ENCODE data around the gene SLC27A5.
"Not testable (repeated sequence)": the region's sequence is repeated elsewhere in the genome, so short reads cannot be mapped to it uniquely, and the experiment has no call there.

The SLC27A5 gene

DNA sequence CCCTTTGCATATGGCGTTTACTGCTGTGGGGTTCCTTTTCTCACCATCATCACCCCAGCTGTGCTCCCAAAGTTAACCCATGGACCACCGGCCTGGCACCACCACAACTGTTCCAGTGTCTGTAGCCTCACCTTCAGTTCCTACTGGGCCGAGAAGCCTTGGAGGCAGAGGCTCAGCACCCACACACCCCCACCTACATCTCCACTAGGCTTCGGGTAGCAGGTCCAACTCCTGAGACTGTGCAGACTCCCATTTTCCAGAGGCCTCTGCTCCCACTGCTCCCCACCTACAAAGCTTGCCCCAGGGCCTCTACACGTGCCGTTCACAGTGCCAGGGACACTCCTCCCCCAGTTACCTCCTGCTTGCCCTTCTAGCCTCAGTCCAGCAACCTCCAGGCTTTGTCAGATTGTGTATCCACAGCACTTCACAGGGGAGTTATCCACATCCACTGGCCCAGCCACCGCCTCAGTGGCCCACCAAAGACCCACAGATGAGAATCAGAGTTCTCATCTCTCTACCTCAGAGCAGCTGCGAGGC lies 14.1 kb downstream of the SLC27A5 start:
- DNase-seq (ENCODE audit: low spot score), result no peak

DNA sequence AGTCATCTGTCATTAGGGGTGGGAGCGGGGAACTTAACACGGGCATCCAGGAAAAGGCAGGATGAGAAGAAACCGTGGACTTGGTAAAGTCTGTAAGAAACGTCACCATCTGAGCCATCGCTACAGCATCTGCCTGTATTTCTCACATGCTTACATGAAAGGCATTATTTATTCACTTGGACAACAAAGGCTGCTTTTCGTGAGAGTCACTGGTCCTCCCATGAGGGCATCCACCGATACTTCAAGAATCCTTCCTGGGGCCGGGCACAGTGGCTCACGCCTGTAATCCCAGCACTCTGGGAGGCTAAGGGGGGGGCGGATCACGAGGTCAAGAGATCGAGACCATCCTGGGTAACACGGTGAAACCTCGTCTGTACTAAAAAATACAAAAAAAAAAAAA lies 19.5 kb downstream of the SLC27A5 start:
- no peak for DNase-seq (ENCODE audit: low spot score)

DNA sequence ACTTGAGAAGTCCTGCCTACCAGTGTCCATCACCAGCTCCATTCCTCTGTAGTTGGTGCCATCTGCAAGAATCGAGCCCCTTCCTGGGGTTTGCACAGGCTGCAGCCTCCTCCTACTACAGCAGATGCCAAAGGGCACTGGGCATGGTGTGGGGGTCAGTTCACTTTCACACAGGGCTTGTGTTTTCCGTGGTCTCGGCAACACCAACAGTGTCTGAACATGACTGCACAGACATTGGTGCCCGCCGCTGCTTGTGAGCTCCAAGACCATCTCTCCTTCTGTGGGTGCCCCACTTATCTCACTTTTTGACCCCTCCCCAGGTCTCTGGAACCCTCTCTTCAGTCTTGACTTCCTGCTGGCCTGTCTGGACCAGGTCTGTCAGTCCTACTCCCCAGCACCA lies 20.4 kb downstream of the SLC27A5 start:
- DNase-seq (ENCODE audit: low spot score), result no peak

DNA sequence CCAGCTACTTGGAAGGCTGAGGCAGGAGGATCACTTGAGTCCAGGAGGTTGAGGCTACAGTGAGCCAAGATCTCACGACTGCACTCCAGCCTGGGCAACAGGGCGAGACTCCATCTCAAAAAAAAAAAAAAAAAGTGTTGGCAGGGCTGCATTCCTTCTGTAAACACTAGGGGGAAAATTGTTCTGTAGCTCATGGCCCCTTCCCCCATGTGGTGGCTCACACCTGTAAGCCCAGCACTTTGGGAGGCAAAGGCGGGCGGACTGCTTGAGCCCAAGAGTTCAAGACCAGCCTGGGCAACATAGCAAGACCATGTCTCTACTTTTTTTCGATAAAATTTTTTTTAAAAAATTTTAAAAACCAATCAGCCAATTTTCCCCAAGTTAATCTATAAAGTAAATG lies 27.4 kb downstream of the SLC27A5 start:
- DNase-seq (ENCODE audit: low spot score), result not testable (repeated sequence)

DNA sequence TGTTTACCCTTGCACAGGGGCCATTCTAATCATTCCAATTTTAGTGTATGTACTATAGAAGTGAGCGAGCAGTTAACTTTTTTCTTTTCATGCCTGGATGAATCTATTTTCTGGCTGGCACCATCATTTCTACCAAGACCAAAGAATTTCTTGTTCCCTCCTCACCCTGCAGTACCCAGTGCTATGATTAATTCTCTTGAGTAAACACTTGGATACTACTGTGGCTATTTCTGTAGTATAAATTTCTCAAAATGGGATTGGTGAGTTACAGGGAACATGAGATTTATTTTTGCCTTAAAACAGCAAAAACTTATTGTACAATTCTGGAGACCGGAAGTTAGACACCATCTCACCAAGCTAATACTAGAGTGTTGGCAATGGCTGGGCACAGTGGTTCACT lies 28.0 kb downstream of the SLC27A5 start:
- no peak for DNase-seq (ENCODE audit: low spot score)

DNA sequence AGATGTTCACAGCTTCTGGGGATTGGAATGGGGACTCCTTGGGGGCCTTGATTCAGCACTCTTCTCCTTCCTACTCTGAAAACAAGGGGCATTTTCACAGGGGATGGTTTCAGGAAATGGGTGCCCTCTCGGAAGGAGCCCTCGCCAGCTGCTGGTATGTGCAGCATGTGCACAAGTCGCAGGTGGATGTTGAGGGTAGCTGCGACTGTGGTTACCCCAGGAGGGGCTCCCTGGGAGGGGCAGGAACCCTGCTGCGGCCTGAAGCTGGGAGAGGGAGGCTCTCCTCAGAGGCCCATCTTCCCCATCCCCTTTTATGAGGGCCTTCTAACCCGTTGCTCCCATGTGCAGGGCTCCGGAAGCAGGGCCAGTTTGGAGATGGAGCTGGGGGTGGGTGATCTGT lies 29.4 kb downstream of the SLC27A5 start:
- DNase-seq (ENCODE audit: low spot score), result no peak

DNA sequence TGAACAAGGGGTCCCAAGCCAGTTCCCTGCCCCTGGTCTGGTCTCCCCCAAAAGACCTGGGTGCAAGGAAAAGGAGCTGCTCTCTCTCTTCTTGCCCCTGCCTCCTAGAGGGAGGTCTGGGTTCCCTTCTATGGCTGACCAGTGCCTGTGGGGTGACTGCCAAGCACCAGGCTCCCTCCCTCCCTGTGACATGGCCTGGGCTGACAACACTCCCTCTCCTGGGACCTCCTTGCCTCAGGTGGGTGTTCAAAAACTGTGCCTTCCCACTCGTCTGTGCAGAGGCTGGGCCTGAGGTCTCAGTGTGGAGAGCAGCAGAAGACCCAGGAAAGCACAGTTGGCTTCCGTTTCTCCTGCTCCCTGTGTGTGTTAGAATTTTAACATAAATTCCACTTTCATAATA lies 31.0 kb downstream of the SLC27A5 start:
- no peak for DNase-seq (ENCODE audit: low spot score)

DNA sequence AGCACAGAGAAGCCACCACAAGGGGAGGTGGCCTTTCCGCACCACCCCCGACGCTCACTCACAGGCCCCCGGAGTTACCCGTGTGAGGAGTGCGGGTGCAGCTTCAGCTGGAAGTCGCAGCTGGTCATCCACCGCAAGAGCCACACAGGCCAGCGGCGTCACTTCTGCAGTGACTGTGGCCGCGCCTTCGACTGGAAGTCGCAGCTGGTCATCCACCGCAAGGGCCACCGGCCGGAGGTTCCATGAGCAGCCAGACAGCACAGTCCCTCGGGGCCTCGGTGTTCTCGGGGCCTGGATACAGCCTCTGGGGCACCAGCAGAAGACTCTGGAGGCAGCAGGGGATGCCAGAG lies 31.3 kb downstream of the SLC27A5 start:
- DNase-seq (ENCODE audit: low spot score), result no peak

DNA sequence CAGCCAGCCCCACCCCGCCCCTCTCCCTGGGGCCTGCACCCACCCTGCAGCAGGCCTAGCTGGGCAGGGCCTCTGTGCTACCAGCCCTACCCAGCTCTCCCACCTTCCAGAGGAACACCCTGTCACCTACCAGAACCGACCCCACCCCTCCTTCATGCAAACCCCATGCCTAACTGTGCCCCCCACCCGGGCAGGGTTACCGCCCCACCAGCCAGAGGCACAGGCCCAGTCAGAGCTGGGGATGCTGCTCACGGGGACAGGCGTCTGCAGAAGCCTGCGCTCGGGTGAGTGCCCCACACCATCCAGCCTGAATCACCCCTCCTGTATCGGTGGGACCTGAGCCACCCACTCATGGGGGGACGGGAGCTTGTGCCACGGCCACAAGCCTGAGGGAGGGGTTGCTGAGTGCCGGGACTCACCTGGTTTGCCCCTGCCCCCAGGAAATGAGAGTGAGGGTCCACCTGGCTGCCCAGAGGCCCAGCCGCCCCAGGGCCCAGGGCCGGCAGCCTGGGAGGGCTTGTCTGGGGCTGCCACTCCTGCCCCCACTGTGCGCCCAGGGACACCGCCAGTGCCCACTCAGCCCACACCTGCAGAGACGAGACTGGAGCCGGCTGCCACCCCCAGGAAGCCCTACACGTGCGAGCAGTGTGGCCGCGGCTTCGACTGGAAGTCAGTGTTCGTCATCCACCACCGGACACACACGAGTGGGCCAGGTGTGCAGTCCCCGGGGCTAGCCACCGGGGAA lies 31.9 kb downstream of the SLC27A5 start:
- DNase-seq (ENCODE audit: low spot score), result no peak

DNA sequence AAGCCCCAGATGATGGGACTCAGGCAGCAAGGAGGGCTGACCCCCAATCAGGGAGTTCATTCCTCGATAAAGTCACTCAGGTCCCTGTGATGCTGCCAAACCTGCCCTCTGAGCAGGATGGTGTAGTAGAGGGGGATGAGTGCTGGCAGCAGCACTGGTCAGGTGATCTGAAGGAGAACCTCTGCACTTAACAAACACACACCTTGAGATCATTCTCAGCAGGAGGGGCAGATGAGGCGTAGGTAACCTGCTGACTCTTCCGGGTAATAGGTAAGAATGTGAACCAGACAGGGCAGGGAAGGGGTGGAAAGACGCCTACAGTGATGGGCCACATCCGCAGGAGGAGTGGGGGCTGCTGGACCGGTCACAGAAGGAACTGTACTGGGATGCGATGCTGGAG lies 32.5 kb downstream of the SLC27A5 start:
- no peak for DNase-seq (ENCODE audit: low spot score)

DNA sequence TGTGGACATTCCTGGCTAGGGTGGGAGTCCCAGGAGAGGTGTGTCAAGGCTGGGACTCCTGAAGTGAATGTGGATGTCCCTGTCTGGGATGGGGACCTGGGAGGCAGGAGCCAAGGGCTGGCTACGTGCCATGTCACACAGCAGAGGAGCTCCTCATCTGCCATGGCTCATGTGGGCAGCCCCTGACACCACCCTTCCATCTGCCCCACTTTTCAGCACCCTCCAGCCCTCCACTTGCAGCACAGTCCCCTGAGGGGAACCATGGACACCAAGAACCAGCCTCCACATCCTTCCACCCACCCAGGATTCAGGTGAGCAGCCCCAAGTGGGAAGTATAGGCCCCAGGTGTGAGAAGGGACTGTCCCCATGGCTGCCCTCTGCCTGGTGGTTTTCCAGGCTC lies 33.9 kb downstream of the SLC27A5 start:
- DNase-seq (ENCODE audit: low spot score), result no peak

DNA sequence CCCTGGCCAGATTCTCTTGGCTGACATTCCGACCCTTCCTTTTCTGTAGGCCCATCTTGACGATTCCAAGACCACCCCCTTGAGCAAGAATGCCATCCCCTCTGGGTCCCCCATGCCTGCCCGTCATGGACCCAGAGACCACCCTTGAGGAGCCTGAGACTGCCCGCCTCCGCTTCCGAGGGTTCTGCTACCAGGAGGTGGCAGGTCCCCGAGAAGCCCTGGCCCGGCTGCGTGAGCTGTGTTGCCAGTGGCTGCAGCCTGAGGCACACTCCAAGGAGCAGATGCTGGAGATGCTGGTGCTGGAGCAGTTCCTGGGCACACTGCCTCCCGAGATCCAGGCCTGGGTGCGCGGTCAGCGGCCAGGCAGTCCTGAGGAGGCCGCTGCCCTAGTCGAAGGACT lies 34.7 kb downstream of the SLC27A5 start:
- no peak for DNase-seq (ENCODE audit: low spot score)

DNA sequence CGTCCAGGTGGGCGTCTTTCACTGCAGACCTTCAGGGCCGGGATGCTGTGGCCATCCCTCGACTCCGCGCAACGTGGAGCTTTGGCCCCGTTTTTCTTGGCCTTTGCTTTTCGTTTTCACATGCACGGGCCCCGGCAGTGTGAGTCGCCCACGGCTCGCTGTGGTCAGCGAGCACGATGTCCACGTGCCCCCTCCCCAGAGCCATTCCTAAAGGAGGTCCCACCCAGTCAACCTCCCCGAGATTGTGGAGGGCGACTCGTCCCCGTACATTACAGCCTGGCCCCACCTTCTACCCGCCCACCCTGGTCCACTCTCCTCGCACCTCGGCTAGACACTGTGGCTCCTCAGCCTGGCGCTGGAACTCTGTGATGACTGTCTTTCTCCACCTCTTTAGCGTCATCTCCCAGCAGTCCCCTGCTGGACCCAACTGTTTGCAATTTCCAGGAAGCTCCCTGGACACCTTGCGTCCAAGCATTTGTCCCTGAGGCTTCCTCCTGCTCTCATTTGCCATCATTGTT lies 35.2 kb downstream of the SLC27A5 start:
- DNase-seq (ENCODE audit: low spot score), result peak; percentile 56

DNA sequence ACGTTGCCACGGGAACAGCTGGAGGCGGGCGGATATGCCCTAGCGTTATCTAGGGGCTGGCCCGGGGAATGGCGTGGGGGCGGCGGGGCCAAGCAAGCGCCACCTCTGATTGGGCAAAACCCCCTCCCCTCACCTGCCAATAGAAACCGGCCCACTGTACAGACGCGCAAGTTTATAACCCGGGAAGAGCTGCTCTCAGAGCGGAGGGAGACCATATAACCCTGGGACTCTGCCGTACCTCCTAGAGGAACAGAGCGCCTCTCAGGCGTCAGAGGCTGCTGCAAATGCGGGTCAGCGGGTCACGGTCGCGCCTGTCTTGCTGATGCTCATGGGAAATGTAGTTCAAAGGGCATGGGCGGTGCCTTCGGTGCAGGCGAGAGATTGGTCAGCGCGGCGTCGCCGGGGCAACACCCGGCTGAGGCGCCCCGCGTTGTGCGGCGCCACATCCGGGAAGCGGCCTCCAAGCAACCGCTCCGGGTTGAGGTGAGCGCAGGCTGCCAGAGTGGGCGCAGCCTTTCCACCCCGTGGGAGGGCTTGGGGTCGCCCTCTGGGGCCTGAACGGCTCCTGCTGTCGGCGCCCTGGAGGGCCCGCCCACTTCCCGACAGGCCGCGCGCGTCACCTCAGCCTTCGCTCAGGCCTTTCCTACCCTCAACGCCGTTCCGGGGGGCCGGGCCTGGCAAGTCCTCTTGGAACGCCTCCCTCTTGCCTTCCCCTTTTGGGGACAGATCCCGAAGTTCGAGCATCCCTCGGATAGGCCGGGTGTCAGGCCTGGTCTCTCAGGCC lies 35.9 kb downstream of the SLC27A5 start, which contains the start of gene ZNF446:
TSS of gene ZNF446 (plus strand) at position 639 of the 784 bp plus-strand sequence. CDS start 867 bp downstream, outside the sequence.
- peak; percentile 97 for DNase-seq (ENCODE audit: low spot score)

DNA sequence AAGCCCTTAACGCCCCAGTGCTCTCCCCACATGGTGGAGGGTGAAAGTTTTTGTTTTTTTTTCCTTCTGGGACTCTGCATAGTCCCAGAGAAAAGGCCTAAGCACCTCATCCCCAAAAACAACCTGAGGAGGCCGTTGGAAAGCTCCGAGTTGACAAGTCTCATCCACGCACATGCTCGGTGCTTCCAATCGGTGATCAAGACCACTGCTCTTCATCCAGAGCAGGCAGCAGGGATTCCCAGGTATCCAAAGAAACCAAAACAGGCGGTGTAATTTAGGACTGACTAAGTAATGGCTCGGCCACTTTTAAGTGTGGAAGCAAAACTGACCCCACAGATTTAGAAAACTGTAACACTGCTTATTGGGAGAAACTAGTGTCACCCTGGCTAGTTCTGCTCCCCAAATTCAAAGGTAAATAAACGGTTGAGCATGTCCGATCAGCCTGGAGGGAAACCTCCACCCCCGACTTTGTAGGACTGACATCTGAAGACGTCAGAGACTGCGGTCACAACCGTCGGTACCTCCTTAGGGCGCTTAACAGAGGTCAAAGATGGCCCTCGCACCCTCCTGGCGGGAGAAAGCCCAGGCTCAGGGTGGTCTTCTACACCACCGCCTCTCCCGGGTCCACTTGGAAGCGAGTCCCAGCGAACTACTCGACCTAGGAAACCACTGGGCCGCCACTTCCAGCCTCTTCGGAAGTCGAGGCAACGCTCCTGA lies 36.6 kb downstream of the SLC27A5 start:
- no peak for DNase-seq (ENCODE audit: low spot score)

DNA sequence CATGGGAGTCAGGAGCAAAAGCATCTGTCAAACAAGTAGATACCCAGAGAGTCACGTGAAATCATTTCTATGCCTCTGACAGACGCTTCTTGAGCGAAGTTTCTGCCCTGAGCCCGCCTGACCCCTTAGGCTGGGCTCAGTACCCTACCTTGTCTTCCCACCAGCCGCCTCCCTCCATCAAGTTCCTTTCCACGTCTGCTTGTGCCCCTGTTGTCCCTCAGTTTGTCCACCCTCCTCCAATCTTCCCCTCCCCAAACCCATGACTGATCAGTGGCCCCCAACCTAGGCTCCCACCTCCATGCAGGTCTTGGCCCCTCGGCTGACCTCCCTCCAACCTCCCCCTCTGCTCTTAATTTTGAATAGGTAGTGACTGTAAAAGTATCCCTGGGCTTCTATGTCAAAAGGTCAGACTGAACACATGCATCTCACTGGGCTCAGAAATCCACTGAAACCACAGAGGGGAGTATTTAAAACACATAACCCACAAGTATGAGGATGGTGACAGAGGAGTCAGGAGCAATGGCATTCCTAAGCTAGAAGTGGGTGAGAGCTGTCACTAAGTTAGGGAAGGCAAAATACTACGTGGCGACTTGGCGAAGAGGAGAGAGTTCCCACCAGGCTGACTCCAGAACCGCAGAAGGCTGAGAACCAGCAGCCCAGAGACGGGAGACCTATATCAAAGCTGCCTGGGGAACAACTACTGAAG lies 37.3 kb downstream of the SLC27A5 start:
- peak; percentile 87 for DNase-seq (ENCODE audit: low spot score)

DNA sequence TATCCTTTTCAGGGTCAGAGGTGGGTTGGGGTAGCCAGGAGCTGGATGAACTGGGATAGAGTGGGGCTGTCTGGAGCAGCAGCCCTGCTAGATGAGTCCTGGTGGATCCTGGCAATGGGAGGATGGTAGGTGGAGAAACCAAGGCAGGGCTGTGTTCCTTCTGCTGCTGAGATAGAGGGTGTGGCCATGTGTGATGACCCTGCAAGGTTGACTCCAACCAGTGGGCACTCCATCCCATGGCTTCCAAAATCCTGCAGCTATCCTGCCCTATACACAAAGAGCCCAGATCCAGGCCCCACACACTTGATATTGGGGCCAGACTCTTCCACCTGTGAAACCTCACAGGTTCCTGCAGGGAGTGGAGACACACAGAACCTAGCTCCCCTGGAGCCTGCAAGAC lies 38.0 kb downstream of the SLC27A5 start:
- DNase-seq (ENCODE audit: low spot score), result no peak

DNA sequence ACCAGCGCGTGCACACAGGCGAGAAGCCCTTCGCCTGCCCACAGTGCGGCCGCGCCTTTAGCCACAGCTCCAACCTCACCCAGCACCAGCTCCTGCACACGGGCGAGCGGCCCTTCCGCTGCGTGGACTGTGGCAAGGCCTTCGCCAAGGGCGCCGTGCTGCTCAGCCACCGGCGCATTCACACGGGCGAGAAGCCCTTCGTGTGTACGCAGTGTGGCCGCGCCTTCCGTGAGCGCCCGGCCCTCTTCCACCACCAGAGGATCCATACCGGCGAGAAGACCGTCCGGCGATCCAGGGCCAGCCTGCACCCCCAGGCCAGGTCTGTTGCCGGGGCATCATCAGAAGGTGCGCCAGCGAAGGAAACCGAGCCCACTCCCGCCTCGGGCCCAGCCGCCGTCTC lies 40.1 kb downstream of the SLC27A5 start:
- DNase-seq (ENCODE audit: low spot score), result no peak

DNA sequence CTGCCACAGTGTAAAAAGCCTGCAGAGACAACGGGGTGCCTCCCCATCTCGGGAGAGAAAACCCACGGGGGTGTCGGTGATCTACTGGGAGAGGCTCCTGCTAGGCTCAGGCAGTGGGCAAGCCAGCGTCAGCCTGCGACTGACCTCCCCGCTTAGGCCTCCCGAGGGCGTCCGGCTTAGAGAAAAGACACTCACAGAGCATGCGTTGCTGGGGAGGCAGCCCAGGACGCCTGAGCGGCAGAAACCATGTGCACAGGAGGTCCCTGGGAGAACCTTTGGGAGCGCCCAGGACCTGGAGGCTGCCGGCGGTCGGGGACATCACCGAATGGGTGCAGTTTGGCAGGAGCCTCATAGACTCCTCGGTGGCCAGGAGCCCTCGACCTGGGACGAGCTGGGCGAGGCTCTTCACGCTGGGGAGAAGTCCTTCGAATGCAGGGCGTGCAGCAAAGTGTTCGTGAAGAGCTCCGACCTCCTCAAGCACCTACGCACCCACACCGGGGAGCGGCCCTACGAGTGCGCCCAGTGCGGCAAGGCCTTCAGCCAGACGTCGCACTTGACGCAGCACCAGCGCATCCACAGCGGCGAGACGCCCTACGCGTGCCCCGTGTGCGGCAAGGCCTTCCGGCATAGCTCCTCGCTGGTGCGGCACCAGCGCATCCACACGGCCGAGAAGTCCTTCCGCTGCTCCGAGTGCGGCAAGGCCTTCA lies 40.8 kb downstream of the SLC27A5 start:
- not testable (repeated sequence) for DNase-seq (ENCODE audit: low spot score)

DNA sequence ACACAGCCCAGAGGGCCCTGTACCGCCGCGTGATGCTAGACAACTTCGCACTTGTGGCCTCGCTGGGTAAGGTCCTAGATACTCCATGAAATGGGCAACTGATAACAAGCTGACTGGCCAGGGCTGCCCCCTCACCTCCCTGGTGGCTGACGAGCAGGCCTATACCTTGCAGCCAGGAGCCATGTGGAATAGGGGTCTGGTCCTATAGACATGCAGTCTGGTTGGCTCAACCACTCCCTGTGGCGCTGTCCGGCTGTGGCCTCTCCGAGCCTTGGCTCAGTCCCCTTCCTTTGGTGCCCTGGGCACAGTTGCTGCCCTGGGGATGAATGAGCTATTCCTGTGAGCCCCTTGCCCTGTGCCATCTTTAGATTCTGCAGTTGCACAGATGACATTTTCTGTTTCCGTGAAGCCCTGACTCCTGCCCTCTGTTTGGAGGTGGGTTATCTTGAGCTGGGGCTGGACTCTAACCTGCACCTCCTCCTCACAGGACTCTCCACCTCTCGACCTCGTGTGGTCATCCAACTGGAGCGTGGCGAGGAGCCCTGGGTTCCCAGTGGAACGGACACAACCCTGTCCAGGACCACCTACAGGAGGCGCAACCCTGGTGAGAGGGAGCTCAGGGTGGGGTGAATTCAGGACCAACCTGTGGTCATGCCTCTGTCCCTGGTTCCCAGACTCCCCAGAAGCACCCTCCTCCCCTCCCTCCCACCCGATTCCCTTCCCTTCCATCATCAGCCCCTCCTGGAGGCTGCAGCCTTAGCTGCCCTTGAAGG lies 42.4 kb downstream of the SLC27A5 start:
- no peak for DNase-seq (ENCODE audit: low spot score)
